WTC11 (cell line): ENCODE results near the gene SLC19A1.

ENCODE experiments used
- TP53 ChIP-seq: sonication (generic); formaldehyde crosslinking; IDR thresholded peaks from 2 replicates; pipeline ENCODE4 v1.8.1; 2023; ENCODE audit warnings: mild to moderate bottlenecking, missing genetic modification reagents
- ZBTB21 ChIP-seq: sonication (generic); formaldehyde crosslinking; IDR thresholded peaks from 2 replicates; pipeline ENCODE4 v1.8.1; 2023; ENCODE audit warnings: mild to moderate bottlenecking, missing genetic modification reagents, borderline replicate concordance
- ZNF232 ChIP-seq: sonication (generic); formaldehyde crosslinking; IDR thresholded peaks from 2 replicates; pipeline ENCODE4 v1.8.0; 2022; ENCODE audit warnings: mild to moderate bottlenecking, missing genetic modification reagents
- TF ChIP-seq, protein P1 (sequence below): fragments of 200-600 bp; IDR thresholded peaks from 2 replicates; pipeline ENCODE4 v1.8.0; 2022; ENCODE audit warnings: antibody characterized with exemption

DNA sequence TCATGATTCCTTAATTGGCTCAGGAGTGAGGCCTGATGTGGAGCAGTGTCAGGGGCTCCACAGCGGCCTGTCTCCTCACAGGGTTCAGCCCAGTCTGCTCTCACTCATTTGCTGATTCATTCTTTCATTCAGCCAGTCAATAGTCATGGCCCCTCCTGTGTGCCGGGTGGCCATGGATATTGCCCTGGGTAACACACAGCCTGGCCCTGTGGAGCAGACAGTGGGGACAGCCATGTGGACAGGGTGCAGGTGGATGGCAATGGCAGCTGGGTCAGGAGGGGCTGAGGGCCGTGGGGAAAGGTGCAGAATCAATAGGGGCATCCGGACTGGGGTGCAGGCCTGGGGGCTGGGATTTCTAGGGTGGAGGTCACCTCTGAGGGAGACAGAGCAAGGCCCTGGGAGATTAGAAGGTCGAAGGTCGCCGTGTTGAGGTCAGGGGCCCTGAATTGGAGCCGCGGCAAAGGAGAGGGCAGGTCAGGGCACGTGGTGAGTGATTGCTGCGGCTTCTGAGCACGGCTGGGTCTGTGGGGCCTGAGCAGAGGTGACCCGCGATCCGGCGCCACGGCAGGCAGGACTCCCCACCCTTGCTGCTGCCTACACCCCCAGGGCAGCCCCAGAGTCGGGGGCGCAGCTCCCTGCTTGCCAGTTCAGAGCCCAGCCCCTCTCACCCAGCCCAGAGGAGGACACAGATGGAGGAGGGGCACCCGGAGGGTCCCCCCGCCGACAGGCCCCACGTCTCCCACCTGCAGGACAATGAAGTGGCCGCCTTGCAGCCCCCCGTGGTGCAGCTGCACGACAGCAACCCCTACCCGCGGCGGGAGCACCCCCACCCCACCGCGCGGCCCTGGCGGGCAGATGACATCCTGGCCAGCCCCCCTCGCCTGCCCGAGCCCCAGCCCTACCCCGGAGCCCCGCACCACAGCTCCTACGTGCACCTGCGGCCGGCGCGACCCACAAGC lies 33.4 kb downstream of the SLC19A1 start:
- TF ChIP-seq, protein P1, sequence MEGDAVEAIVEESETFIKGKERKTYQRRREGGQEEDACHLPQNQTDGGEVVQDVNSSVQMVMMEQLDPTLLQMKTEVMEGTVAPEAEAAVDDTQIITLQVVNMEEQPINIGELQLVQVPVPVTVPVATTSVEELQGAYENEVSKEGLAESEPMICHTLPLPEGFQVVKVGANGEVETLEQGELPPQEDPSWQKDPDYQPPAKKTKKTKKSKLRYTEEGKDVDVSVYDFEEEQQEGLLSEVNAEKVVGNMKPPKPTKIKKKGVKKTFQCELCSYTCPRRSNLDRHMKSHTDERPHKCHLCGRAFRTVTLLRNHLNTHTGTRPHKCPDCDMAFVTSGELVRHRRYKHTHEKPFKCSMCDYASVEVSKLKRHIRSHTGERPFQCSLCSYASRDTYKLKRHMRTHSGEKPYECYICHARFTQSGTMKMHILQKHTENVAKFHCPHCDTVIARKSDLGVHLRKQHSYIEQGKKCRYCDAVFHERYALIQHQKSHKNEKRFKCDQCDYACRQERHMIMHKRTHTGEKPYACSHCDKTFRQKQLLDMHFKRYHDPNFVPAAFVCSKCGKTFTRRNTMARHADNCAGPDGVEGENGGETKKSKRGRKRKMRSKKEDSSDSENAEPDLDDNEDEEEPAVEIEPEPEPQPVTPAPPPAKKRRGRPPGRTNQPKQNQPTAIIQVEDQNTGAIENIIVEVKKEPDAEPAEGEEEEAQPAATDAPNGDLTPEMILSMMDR = no peak
- no peak for TF ChIP-seq ZNF232 (CRISPR knock-in tag)
- TF ChIP-seq TP53 = no peak
- no peak for TF ChIP-seq ZBTB21 (CRISPR knock-in tag)
